Nucleus accumbens (tissue), 56 donors: ENCODE results near the gene RMND5B.
"Not testable (repeated sequence)": the region's sequence is repeated elsewhere in the genome, so short reads cannot be mapped to it uniquely, and the experiment has no call there.

Source experiments
- DNase-seq, 56 donors: peaks; one replicate each; lab custom pipeline; 2025; lab: John Stamatoyannopoulos, UW

RMND5B gene

GRCh38 chr5:178129296-178129695 lies 1.5 kb upstream of the RMND5B start:
- DNase-seq, result no peak

DNA sequence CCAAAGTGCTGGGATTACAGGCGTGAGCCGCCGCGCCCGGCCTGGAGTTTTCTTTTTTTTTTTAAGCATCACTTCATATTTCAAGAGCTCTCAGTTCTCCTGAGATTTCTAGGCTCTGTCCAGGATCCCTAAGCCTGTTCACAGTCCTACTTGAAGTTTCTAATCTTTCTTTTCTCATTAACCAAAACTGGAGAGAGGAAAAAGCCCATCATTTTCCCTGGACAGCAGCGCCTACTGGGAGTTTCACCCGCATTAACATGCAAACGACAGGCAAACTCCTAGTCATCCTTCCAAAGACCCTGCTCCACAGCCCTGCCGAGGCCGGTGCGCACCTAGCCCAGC lies 609 bp upstream of the RMND5B start:
- not testable (repeated sequence) for DNase-seq

GRCh38 chr5:178131446-178131996 lies 707 bp downstream of the RMND5B start:
- no peak for DNase-seq

- no peak for DNase-seq
Measured at GRCh38 chr5:178136990-178137389, 6.2 kb downstream of the RMND5B start.

GRCh38 chr5:178137991-178138390 lies 7.2 kb downstream of the RMND5B start:
- no peak for DNase-seq

DNA sequence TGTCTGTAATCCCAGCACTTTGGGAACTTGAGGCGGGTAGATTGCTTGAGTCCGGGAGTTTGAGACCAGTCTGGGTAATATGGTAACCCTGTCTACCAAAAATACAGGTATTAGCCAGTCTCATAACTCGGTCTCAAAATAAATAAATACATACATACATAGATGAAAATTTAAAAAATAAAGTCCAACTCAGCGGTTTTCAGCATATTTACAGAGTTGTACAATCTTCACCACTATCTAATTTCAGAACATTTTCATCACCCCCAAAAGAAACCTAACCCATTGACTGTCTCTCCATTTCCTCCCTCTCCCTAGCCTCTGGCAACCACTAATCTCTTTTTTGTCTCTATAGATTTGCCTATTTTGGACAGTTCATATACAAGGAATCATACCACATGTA lies 10.7 kb downstream of the RMND5B start:
- DNase-seq, result no peak

GRCh38 chr5:178142642-178143041 lies 11.8 kb downstream of the RMND5B start:
- DNase-seq, result no peak

DNA sequence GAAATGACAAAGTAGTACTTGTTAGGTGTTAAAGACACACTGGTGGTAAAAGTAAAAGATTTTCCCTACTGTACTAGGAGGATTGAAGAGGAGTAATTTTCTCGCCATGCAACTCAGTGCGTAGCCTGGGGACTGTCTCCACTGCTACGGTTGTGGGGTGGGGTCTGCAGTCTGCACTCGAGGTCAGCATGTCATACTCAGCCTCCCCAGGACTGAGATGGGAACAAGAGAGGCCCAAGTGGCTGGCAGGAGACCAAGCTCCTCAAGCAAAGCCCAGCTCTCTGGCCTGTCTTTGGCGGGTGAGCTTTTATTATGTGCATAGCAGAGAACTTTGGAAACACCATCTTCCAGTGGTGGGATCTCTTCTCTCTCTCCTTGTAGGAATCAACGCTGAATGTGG lies 12.4 kb downstream of the RMND5B start:
- DNase-seq, result no peak

DNA sequence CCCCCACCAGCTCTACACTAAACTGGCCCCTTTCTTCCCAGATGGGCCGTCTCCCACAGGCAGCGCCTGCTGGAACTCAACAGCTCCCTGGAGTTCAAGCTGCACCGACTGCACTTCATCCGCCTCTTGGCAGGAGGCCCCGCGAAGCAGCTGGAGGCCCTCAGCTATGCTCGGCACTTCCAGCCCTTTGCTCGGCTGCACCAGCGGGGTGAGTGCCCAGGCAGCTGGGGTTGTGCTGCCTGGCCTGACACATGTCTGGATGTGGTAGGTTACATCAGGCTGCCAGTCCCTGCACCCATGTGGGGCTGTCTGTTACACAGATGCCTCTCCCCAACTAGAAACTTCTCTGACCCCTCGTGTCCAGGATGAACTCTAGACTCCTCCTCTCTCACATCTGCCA lies 13.1 kb downstream of the RMND5B start:
- peak in 5 of 56 donors; percentile 11 to 47 (median 26) for DNase-seq

- DNase-seq, result peak in 10 of 56 donors; percentile 6 to 54 (median 23)
Measured at GRCh38 chr5:178145965-178146820, 15.4 kb downstream of the RMND5B start.

DNA sequence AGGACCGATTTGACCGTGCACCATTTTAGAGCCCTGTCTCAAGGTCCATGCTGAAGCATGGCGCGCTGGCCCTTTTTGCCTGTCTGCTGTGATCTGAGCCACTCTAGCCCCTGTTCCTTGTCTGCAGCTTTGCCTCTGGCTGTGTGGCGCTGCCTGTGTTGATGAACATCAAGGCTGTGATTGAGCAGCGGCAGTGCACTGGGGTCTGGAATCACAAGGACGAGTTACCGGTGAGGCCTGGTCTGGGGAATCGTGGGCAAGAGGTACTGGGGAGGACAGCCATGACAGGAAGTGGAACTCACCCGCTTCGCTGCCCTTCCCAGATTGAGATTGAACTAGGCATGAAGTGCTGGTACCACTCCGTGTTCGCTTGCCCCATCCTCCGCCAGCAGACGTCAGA lies 16.6 kb downstream of the RMND5B start:
- DNase-seq, result no peak

DNA sequence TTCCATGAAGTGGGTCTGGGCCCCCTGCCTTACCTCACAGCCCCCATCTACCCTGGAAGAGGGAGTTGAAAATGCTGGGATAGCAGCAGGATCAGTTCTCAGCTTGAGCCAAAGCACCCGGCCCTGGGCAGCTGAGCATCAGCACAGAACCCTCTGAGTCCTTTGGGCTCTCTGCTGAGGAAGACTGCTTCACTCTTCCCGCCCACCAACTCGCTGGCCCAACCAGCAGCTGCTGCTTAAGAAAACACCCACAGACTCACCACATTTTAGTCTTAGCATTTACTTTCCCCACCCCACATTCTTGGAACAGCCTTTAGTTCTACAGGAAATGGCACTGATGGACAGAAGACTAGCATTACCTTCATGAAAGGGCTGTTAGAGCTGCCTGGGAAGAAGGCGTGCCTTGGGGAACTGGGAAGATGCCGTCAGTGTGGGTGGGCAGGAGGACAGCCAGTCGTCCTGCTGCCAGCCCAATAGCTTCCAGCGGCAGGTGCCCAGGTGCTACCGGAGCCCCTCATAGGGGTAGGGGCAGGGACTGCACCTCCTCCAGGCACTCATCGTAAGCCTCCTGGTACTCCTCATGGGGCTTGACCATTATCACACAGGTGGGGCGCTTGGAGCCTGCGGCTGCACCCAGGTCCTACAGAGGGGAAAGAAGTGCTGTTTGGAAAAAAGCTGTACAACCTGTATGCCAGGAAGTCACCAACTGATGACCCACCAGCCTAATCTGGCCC lies 18.6 kb downstream of the RMND5B start:
- DNase-seq, result peak in 1 of 56 donors; percentile 6

GRCh38 chr5:178150977-178151734 lies 20.3 kb downstream of the RMND5B start:
- DNase-seq, result no peak

DNA sequence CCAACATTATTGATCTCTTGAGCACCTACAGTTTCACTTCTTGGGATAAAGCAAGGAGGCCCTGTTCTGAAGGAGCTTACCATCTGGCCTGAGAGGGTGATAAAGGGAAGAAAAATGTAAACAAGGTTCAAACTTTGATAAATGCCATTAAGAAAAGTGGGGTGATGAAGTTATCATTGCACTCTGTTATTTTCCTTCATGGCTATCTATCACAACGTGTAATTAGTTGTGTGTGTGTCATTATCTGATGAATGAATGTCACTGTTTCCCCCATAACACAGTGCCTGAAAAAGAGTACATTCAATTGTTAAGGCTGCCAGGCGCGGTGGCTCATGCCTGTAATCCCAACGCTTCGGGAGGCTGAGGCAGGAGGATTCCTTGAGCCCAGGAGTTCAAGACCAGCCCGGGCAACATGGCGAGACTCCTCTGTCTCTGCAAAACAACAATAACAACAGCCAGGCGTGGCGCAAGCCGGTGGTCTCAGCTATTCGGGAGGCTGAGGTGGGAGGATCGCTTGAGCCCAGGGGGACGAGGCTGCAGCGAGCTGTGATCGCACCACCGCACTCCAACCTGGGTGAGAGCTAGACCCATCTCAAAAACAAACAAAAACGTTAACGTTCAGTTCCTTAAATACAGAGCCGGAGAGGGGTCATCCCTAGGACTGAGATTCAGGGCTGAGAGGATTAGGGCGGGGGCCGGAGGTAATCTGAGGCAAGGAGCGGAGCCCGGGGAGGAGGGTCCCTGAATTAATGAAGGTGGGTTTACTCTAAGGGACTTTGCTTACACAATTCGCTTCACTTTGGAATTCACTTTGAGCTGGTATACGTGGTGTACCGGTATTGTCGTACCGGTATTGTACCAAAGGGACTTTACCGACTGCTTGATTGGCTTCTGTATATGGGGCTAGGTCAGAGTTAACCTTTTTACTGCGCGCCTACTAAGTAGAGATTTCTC lies 22.0 kb downstream of the RMND5B start:
- DNase-seq, result no peak

DNA sequence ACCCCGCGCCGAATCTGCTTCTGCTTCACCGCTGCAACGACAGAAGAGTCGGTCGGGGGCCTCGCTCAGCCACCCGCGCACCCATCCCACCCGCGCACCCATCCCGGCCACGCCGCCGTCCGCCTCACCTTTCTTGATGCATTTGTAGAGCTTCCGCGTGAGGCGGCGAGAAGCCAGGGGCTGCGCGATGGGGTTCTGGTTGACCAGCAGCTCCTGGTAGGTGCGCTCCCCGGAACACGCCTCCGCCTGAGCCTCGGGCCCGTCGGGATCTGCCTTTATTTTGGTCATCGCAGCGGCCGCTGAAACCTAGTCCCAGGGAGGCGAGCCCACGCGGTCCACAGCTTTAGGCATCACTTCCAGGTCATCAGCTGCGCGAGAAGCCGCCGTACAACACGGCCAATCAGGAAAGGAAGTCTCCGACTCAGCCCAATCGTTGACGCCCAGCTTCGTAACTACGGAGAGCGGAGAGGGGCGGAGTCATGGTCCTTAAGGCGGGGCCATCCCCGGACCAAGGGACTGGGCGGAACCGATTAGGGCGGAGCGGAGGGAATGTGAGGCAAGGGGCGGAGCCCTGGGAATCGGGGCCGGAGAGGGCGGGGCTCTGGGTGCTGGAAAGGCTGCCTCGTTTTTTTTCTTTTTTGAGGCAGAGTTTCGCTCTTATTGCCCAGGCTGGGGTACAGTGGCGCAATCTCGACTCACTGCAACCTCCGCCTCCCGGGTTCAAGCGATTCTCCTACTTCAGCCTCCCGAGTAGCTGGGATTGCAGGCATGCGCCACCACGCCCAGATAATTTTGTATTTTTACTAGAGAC lies 22.9 kb downstream of the RMND5B start, which contains the start of gene NHP2:
Gene NHP2 (minus strand): TSS at position 356 of the 811 bp plus-strand sequence. CDS start 68 bp downstream, at position 288.
- peak; percentile 83 to 99 (median 98) for DNase-seq

DNA sequence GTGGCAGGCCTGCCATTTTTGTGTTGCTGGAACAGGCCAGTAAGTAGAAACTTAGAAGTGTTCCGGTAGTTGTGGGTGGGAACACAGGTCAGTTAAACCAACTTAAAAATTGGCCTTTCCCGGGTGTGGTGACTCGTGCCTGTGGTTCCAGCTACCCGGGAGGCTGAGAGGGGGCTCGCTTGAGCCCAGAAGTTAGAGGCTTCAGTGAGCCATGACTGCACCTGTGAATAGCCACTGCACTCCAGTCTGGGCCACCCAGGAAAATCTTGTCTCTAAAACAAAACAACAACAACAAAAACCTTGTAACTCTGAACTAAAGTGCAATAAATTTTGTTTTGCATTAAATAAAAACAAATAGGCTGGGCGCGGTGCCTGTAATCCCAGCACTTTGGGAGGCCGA lies 24.3 kb downstream of the RMND5B start:
- DNase-seq, result no peak

- DNase-seq, result no peak
Measured at GRCh38 chr5:178160176-178160575, 29.4 kb downstream of the RMND5B start.

DNA sequence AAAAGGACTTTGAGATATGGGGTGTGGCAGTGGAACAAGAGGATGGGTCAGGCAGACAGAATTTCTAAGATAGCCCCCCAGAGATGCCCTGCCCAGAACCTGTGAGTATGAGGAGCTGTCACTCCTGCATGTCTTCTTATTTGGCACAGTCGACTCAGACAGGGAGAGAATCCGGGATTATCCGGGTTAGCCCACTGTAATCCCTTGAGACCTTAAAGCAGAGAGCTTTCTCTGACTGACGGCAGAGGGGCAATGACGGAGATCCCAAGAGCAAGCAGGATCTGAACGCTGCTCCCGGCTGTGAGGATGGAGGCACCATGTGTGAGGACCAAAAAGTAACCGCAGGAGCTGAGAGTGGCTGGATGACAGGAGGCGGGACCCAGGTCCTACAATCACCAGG lies 31.7 kb downstream of the RMND5B start:
- DNase-seq, result no peak
